Measurements from ENCODE around the gene ATG101. TPM values are rescaled to one million over a fixed set of nuclear protein-coding genes. Genes with fewer than 3 reads are reported as not detected.

Gene ATG101
- total RNA-seq, 2 experiments from 2014 or later = 25.2 to 28.8 TPM

DNA sequence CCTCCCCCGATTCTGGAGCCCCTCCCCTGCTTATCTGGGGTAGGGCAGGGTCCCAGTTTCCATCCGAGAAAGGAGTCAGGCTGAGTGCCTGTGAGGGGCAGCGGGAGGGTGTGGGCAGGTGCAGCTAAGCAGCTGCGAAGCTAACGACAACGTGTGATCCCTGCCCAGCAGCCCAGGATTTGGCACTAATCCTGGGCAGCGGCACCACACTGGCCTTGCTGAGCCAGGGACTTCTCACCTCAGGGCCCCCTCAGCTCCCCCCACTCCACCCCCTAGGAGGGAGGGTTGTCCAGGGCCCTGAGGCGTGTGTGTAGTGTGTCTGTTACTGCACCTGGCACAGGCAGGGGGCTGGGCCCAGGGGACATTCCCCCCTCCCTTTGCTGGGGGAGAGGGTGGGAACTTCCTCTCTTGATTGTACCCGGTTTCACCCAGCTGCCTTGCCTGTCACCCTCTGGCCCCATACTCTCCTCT lies 11.5 kb downstream of the ATG101 start:
- POLR2A ChIA-PET = interaction anchor here (1.2 to 4.8 kb wide), 3 partner anchors 11 to 56 kb away, joined by 3 to 30 read pairs (median 6); partner anchors contain the start of gene ATG101
- ATAC-seq (ENCODE audit: low read depth) = peak; percentile 35
- peaks cover 6% of the 10 kb centered on the region for H3K4me1 Mint-ChIP-seq
- H3K27ac Mint-ChIP-seq = peak overlapping the region; percentile 22
- H3K9me3 Mint-ChIP-seq = no peaks in the 10 kb centered on the region
- peaks cover 9% of the 10 kb centered on the region for H3K36me3 Mint-ChIP-seq
- H3K4me3 Mint-ChIP-seq = no peak overlapping the region
- DNase-seq = no peak
- peaks cover 3% of the 10 kb centered on the region for H3K27me3 Mint-ChIP-seq

DNA sequence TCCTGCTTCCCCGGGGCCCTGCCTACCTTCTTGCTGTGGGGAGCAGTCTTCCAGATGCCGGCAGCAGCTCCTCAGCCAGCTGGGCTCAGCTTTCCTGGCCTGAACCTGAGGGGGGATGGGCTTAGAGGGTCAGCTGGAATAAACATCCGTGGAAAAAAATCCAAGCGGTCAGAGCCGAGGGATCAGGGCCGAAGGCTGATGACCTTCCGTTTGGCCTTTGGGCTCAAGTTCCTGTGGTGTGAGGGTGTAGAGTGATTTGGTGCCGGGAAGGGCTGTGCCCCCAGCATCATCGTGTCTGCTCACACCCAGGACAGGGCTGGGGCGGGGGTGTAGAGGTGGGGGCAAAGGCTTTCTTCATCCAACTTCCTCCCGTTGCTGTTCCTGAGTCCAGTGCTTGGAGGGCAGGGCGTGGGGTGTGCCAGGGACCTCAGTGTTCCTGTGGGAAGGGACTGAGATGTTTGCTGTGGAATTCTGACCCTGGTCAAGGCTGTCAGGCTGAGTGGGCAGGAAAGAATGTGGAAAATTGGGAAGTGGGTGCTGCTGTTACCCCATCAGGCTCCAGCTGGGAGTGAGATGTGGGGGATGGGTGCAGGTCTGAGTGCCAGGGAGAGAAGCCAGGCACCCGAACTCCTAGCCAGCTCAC lies 12.4 kb downstream of the ATG101 start:
- Mint-ChIP-seq H3K36me3 (peaks cover 6% of the 10 kb centered on the region), H3K4me3 (no peak overlapping the region), H3K4me1 (peaks cover 6% of the 10 kb centered on the region), H3K27me3 (peaks cover 4% of the 10 kb centered on the region), H3K27ac (peak overlapping the region; percentile 3), H3K9me3 (no peaks in the 10 kb centered on the region)
- ATAC-seq (ENCODE audit: low read depth) = no peak
- POLR2A ChIA-PET = interaction anchor here (1.4 to 4.8 kb wide), 3 partner anchors 12 to 59 kb away, joined by 3 to 30 read pairs (median 6); partner anchors contain the start of gene ATG101
- peak; percentile 24 for DNase-seq

DNA sequence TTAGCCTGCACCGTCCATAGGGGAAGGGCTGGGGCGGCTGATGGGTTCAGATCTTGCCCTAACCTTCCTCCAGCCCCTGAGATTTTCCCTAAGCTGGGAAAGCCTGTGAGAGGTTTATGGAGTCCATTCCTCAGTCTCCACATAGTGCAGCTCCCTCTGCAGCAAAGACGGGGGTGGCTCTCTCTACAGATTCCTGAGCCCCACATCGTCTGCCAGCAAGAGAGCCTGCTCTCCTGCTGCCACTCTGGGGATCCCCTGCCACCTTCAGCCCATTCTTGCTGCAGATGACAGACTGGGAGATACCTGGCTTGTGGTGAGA lies 12.8 kb downstream of the ATG101 start:
- no peak for ATAC-seq (ENCODE audit: low read depth)
- no peak for DNase-seq
- peaks cover 6% of the 10 kb centered on the region for H3K4me1 Mint-ChIP-seq
- POLR2A ChIA-PET = interaction anchor here (1.4 to 4.8 kb wide), 4 partner anchors 13 to 59 kb away, joined by 3 to 30 read pairs (median 4); partner anchors contain the start of gene ATG101
- H3K9me3 Mint-ChIP-seq = no peaks in the 10 kb centered on the region
- H3K27me3 Mint-ChIP-seq = peaks cover 9% of the 10 kb centered on the region
- peaks cover 4% of the 10 kb centered on the region for H3K36me3 Mint-ChIP-seq
- H3K27ac Mint-ChIP-seq = no peak overlapping the region
- H3K4me3 Mint-ChIP-seq = no peak overlapping the region

DNA sequence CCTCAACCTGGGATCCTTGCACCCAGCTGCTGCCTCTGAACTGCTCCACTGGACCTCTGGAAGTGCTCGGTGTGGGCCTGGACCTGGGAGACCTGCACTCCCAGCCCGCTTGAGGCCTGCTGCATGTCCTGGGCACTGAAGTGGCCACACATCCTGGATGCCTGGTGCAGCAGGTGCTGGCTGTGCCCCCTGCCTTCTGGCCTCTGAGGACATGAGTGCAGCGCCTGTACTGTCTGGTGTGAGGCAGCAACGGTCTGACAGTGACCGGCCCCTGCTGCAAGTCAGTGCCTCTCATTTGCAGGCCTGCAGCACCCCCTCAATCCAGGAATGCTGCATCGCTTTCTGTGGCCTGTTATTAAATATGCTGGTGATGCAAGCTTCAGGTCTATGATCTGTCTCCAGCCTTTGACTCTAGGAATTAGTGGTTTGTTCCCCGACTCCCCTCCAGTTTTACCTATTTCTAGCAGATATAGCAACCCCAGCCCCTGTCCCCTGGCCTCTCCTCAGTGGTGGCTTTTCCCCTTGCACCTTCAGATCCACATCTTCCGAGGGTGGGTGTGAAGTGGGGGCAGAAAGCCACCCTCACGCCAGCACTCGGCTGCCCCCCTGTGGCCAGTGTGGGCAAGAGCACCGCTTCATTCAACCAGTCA lies 13.3 kb downstream of the ATG101 start:
- POLR2A ChIA-PET = interaction anchor here (1.4 to 4.8 kb wide), 4 partner anchors 13 to 60 kb away, joined by 3 to 30 read pairs (median 4); partner anchors contain the start of gene ATG101
- H3K36me3 Mint-ChIP-seq = no peaks in the 10 kb centered on the region
- H3K9me3 Mint-ChIP-seq = no peaks in the 10 kb centered on the region
- ATAC-seq (ENCODE audit: low read depth) = peak; percentile 66
- no peak overlapping the region for H3K4me3 Mint-ChIP-seq
- peaks cover 14% of the 10 kb centered on the region for H3K27me3 Mint-ChIP-seq
- peak; percentile 84 for DNase-seq
- peaks cover 8% of the 10 kb centered on the region for H3K4me1 Mint-ChIP-seq
- H3K27ac Mint-ChIP-seq = peak overlapping the region; percentile 20

DNA sequence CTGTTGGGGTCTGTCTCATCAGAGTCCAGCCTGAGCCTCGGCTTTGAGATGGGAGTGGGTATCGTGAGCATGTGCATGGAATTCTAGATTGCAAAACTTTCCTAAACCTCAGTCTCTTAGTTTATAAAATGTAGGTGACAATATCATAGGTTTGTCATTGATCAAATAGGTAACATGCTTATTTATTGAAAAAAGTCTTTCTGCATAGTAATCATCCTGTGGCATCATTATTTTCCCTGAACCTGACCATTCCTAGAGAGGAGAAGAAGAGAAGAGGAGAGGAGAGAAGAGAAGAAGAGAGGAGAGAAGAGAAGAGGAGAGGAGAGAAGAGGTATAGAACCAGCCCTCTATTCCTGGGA lies 13.8 kb downstream of the ATG101 start:
- ATAC-seq (ENCODE audit: low read depth) (no peak), DNase-seq (no peak)
- Mint-ChIP-seq H3K4me1 (peaks cover 8% of the 10 kb centered on the region), H3K36me3 (no peaks in the 10 kb centered on the region), H3K27ac (no peak overlapping the region), H3K4me3 (no peak overlapping the region), H3K9me3 (no peaks in the 10 kb centered on the region), H3K27me3 (peaks cover 17% of the 10 kb centered on the region)
- POLR2A ChIA-PET = interaction anchor here (1.4 to 4.8 kb wide), 4 partner anchors 14 to 60 kb away, joined by 3 to 30 read pairs (median 4); partner anchors contain the start of gene ATG101

DNA sequence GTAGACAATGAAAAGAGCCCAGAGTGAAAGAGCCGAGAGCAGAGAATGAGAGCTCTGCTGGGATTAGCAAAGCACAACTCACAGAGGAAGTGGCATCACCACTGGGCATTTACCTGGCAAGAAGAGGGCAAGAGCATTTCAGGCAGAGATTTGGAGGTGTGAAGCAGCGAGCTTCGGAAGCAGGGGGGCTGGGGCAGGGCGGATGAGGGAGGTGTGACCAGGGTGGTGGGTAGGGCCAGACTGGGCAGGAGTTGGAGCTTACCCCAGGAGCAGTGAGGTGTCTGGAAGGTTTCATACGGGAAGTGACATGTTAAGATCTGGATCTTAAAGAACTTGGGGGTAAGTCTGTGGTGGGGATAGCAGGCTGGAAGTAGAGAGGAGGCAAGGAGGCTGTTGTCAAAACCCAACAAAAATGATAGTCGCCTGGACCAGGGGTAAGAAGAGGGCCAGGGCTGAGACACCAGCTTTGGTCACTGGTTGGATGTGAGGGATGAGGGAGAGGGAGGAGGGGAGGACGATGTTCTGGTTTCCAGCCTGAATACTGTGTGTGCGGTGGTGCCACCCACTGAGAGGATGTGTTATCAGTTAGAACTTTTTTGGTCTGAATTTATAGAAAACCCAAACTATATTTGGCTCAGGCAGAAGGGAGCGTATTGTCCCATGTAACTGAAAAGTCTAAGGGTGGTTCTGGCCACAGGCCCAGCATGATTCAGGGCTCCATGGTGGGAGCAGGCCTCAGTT lies 14.9 kb downstream of the ATG101 start:
- no peak for ATAC-seq (ENCODE audit: low read depth)
- POLR2A ChIA-PET = interaction anchor here (4.8 kb wide), 1 partner anchor 59 kb away, joined by 30 read pairs; no protein-coding TSS in a partner anchor

DNA sequence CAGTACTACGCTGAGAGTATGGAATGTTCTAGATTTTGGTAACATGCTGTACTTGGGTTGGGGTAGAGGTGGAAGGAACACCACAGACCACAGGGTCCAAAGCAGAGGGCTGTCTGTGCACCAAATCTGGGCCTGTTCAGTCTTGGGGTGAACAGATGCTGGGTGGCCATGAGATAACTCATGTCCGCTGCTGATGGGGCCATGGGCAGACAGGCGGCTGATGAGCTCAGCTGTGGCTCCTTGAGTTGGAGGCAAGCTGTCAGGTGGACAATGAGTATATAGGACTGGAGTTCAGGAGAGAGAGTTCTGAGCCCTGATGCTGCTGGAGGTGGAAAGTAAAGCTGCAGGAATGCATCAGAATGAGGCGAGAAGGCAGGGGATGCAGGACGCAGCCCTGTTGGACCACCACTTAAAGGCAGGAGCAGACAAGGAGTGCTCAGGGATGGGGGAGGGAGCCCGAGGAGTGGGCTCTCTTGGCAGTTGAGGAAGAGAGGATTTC lies 16.0 kb downstream of the ATG101 start:
- Mint-ChIP-seq H3K36me3 (no peaks in the 10 kb centered on the region), H3K27me3 (peaks cover 34% of the 10 kb centered on the region), H3K4me1 (peaks cover 8% of the 10 kb centered on the region), H3K4me3 (no peak overlapping the region), H3K9me3 (no peaks in the 10 kb centered on the region), H3K27ac (no peak overlapping the region)
- DNase-seq (peak; percentile 20), ATAC-seq (ENCODE audit: low read depth) (no peak)
- POLR2A ChIA-PET = interaction anchor here (4.8 kb wide), 1 partner anchor 60 kb away, joined by 30 read pairs; no protein-coding TSS in a partner anchor

More for the DNA sequence above, 14.9 kb downstream of the ATG101 start:
- no peaks in the 10 kb centered on the region for H3K36me3 Mint-ChIP-seq
- H3K4me1 Mint-ChIP-seq = peaks cover 8% of the 10 kb centered on the region
- no peak overlapping the region for H3K4me3 Mint-ChIP-seq
- H3K27me3 Mint-ChIP-seq = peaks cover 26% of the 10 kb centered on the region
- no peak overlapping the region for H3K27ac Mint-ChIP-seq
- no peaks in the 10 kb centered on the region for H3K9me3 Mint-ChIP-seq
- DNase-seq = peak; percentile 14

DNA sequence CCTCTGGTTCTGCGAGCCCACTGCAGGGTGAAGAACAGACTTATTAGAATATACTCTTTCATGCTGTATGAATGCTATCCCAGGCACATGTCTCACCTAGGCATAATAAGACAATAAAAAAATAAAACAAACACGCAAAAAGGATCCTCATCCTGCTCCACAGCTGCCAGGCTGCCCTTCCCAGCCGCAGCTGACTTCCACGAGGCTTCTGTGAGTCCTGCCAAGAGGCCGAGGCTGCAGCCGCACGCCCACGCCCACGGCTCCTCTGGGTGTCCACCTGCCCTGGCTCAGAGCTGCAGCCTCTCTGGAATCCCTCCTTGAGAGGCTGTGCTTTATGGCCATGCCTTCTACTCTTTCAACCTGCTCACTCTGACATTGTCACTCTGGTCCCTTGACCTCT lies 16.6 kb downstream of the ATG101 start:
- no peaks in the 10 kb centered on the region for H3K9me3 Mint-ChIP-seq
- no peak overlapping the region for H3K27ac Mint-ChIP-seq
- POLR2A ChIA-PET = no interaction called here
- H3K4me1 Mint-ChIP-seq = peaks cover 8% of the 10 kb centered on the region
- DNase-seq (peak; percentile 10), ATAC-seq (ENCODE audit: low read depth) (no peak)
- no peak overlapping the region for H3K4me3 Mint-ChIP-seq
- H3K27me3 Mint-ChIP-seq = peaks cover 40% of the 10 kb centered on the region
- H3K36me3 Mint-ChIP-seq = no peaks in the 10 kb centered on the region

DNA sequence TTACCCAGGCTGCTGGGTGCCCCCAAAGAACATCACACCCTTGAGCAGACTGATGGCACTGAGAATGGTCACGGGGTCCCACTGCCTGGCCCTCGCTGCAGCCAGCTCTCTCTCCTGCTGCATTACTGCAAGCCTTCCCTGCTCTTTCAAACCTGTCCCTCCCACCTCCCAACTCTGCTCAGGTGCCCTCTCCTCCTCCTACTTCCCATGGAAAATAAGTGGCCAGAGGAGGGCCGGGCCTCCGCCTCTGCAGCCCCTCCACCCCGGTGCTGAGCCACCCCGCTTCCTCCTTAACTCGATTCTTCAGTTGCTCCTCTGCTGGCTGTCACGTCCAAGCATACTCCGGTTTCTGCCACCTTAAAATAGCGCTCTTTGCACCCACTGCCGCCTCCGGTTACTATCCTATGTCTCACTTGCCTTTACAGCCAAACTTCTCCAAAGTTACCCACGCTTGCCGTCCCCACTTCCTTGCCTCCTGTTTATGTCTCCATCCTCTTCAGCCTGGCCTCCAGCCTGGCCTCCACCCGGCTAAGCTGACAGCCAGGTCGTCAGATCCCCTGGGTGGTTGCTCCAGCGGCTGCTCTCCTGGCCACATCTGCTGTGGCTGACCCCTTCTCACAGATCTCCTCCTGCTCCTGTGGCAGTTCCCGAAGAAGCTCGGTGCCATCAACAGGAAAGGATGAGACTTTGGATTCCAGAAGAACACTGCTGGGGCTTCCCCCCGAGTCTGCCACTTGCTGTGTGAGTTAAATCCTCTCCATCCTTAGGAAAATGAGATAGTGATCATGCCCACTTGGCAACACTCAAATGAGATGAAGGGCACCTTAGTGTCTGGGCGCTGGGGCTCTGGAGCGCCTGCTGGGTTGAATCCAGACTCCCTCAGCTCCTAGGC lies 17.4 kb downstream of the ATG101 start:
- ATAC-seq (ENCODE audit: low read depth) (no peak), DNase-seq (peak; percentile 20)
- no peak overlapping the region for H3K4me3 Mint-ChIP-seq
- H3K4me1 Mint-ChIP-seq = peaks cover 5% of the 10 kb centered on the region
- no peaks in the 10 kb centered on the region for H3K36me3 Mint-ChIP-seq
- H3K27ac Mint-ChIP-seq = no peak overlapping the region
- H3K9me3 Mint-ChIP-seq = no peaks in the 10 kb centered on the region
- POLR2A ChIA-PET = interaction anchor here (2.0 kb wide), 1 partner anchor 62 kb away, joined by 5 read pairs; no protein-coding TSS in a partner anchor
- H3K27me3 Mint-ChIP-seq = peaks cover 48% of the 10 kb centered on the region

DNA sequence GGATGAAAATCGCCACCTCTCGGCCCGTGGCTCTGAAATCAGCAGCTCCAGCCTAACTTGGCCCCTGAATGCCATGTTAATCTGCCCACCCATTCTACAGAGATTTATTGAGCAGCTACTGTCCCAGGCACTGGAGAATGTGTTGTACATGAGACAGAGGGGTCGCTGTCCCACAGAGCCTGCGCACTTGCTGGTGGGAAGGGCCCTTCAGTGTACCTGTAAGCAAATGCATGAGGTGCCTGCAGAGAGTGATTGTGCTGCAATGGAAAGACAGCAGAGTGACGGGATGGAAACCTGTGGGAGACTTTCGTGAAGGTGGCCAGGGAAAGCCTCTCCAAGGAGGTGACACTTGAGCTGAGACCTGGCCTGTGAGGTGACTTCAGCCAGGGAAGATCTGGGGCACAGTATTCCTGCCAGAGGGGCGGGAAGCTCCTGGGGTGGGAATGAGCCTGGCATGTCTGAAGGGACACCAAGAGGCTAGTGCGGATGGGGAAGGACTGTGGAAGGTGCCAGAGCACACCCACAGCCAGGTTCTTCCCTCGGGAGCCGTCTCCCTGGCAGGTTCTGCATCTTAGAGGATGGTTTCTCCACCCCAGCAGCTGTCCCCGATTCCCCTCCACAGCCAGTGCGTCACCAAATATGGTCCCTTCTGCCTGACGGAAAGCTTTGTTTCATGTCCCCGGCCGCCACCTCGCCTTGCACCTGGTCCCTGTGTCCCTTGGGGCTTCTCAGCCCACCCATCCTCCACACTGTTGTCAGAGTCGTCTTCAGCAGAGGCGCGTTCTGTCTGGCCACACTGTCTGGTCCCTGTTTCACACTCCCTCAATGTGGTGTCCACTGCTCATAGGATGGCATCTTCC lies 18.4 kb downstream of the ATG101 start:
- no peak overlapping the region for H3K27ac Mint-ChIP-seq

DNA sequence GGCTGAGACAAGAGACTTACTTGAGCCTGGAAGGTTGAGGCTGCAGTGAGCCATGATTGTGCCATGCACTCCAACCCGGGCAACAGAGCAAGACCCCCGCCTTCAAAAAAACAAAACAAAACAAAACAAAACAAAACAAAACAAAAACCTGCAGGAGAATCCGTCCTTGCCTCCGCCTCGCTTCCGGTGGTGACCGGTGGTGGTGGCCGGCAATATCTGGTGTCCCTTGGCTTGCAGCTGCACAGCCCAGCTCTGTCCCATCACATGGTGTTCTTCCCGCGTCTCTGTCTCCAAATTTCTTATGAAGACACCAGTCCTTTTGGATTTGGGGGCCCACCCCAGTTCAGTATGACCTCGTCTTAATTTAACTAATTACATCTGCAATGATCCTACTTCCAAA lies 19.7 kb downstream of the ATG101 start:
- Mint-ChIP-seq H3K36me3 (no peaks in the 10 kb centered on the region), H3K27me3 (peaks cover 53% of the 10 kb centered on the region), H3K27ac (no peak overlapping the region), H3K4me3 (no peak overlapping the region), H3K9me3 (no peaks in the 10 kb centered on the region), H3K4me1 (peaks cover 1% of the 10 kb centered on the region)
- DNase-seq (no peak), ATAC-seq (ENCODE audit: low read depth) (no peak)
- POLR2A ChIA-PET = no interaction called here

More for the DNA sequence above, 18.4 kb downstream of the ATG101 start:
- DNase-seq = peak; percentile 18
- H3K9me3 Mint-ChIP-seq = no peaks in the 10 kb centered on the region
- H3K36me3 Mint-ChIP-seq = no peaks in the 10 kb centered on the region
- no peak overlapping the region for H3K4me3 Mint-ChIP-seq
- peaks cover 5% of the 10 kb centered on the region for H3K4me1 Mint-ChIP-seq
- ATAC-seq (ENCODE audit: low read depth) = no peak
- POLR2A ChIA-PET = interaction anchor here (2.0 kb wide), 1 partner anchor 63 kb away, joined by 5 read pairs; no protein-coding TSS in a partner anchor
- H3K27me3 Mint-ChIP-seq = peaks cover 50% of the 10 kb centered on the region

DNA sequence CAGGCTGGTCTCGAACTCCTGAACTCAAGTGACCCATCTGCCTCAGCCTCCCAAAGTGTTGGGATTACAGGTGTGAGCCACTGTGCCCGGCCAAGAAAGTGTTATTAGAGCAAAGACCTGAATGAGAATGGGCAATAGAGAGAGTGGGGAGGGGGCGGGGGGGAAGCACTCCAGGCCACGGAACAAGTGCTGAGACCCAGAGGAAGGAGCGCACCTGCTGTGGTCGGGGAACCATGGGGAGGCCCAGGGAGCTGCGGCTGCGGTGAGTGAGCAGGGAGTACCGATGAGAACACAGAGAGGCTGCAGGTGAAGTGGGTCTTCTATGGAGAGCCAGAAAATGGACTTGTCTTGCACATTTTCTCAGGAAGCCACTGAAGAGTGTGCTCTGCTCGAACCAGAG lies 20.5 kb downstream of the ATG101 start:
- Mint-ChIP-seq H3K4me3 (no peak overlapping the region), H3K27ac (no peak overlapping the region), H3K4me1 (peaks cover 1% of the 10 kb centered on the region), H3K36me3 (no peaks in the 10 kb centered on the region), H3K27me3 (peaks cover 53% of the 10 kb centered on the region), H3K9me3 (no peaks in the 10 kb centered on the region)
- ATAC-seq (ENCODE audit: low read depth) = no peak
- no peak for DNase-seq
- POLR2A ChIA-PET = no interaction called here
